Erythroblast (primary cell): ENCODE measurements around the gene NUMBL.

Experiments used
- GATA1 ChIP-seq: IDR thresholded peaks from 2 replicates; pipeline ENCODE4 v1.6.1; 2011; ENCODE audit warnings: low read depth, mild to moderate bottlenecking, control low read depth, low read length, moderate library complexity
- POLR2A ChIP-seq: IDR thresholded peaks from 2 replicates; pipeline ENCODE4 v1.6.1; 2011; ENCODE audit warnings: mild to moderate bottlenecking, low read length

DNA sequence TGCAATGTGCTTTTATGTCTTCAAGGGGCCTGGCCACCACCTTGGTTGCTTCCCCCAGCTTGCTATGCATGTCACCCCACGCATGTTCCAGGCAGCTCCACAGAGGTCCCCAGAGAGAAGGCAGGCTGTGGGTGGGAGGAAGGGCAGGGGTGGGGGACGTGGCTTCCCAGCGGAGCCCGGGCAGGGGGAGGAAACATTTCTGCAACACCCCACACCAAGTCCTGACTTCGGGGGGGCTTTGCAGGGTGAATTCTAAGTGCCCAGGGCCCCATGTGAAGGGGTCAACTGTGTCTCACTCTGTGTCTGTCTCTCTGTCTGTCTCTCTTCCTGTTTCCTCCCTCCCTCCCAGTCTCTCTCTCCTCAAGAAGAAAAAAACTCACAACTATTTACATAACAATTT is 49.7 kb downstream of the NUMBL start:
- TF ChIP-seq POLR2A, result no peak
- no peak for TF ChIP-seq GATA1
